ENCODE results near the gene NR2C2. TPM values are rescaled to one million over a fixed set of nuclear protein-coding genes. Genes with fewer than 3 reads are reported as not detected.

The NR2C2 gene
- total and polyA plus RNA-seq, 9 donors = 11.4 to 56.7 (median 42.4) TPM

DNA sequence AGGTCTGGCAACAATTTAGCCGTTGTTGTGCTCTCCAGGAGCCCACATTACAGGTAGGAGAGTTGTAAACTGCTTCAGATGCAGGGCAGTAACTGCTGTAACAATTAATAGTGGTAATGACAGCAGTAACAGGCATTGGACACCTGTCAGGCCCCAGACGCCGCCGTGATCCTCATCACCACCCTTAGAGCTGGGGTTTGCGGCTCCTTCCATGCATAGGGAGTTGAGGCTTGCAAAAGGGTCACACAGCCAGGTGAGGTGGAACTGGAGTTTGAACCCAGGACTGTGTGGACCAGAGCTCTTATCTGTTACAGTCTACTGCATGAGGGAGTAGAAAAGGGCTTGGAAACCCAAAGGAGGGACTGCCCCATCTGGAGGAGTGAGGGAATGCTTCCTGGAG lies 26.8 kb upstream of the NR2C2 start:
- Histone ChIP-seq H3K36me3 (no peaks in the 10 kb centered on the region), H3K9me3 (no peaks in the 10 kb centered on the region), H3K4me3 (no peak overlapping the region), H3K4me1 (ENCODE audit: insufficient read depth) (peaks cover 1% of the 10 kb centered on the region), H3K27ac (no peak overlapping the region), H3K27me3 (no peaks in the 10 kb centered on the region)
- 87 to 90% (median 87%) methylated on average over 5 of the region's 5 CpGs for WGBS, 3 donors
- no peak for DNase-seq
- intact Hi-C loops (cut with DNase I) = loop anchor here (2.0 to 10.0 kb wide), 6 partner anchors 124 to 716 kb away; no protein-coding TSS in a partner anchor
- TF ChIP-seq EP300 (IDR thresholded peaks at IDR 0.05) (no peak), POLR2A (IDR thresholded peaks at IDR 0.05) (no peak)
- TF ChIP-seq, protein P1, sequence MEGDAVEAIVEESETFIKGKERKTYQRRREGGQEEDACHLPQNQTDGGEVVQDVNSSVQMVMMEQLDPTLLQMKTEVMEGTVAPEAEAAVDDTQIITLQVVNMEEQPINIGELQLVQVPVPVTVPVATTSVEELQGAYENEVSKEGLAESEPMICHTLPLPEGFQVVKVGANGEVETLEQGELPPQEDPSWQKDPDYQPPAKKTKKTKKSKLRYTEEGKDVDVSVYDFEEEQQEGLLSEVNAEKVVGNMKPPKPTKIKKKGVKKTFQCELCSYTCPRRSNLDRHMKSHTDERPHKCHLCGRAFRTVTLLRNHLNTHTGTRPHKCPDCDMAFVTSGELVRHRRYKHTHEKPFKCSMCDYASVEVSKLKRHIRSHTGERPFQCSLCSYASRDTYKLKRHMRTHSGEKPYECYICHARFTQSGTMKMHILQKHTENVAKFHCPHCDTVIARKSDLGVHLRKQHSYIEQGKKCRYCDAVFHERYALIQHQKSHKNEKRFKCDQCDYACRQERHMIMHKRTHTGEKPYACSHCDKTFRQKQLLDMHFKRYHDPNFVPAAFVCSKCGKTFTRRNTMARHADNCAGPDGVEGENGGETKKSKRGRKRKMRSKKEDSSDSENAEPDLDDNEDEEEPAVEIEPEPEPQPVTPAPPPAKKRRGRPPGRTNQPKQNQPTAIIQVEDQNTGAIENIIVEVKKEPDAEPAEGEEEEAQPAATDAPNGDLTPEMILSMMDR (IDR thresholded peaks at IDR 0.05) = no peak

DNA sequence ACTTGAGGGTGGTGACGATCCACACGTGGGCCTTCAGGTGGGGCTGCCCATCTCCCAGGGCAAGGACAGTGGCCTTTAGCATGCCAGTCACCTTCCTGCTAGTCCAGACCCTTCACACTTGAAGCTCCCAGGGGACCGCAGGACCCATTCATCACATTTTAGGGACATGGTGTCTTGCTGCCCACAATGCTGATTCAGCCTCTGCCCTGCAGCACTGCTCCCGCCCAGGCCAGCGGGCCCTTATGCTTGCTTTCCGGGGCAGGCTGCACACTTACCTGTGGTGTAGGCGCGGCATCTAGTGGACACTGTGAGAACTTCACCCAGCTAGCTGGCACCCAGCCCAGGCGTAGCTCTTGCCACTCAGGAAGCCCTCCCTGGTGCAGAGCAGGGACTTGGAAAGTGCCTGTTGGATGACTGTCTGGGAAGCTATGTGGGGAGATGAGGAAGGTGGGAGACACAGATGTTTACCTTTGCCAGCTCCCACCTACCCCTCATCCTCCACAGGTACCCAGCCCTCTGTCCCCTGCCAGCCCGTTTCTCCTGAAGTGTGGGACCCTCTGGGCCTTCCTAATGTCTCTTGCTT lies 26.3 kb upstream of the NR2C2 start:
- Histone ChIP-seq H3K36me3 (no peaks in the 10 kb centered on the region), H3K27me3 (no peaks in the 10 kb centered on the region), H3K9me3 (no peaks in the 10 kb centered on the region), H3K4me3 (no peak overlapping the region), H3K27ac (no peak overlapping the region), H3K4me1 (ENCODE audit: insufficient read depth) (peaks cover 1% of the 10 kb centered on the region)
- intact Hi-C loops (cut with DNase I) = loop anchor here (2.0 to 10.0 kb wide), 6 partner anchors 124 to 716 kb away; no protein-coding TSS in a partner anchor
- DNase-seq = peak; percentile 82 to 95 (median 91)
- TF ChIP-seq, protein P1 (IDR thresholded peaks at IDR 0.05) = peak; percentile 95 to 99 (median 99)
- no peak for TF ChIP-seq POLR2A (IDR thresholded peaks at IDR 0.05)
- 14 to 19% (median 17%) methylated on average over 10 of the region's 10 CpGs for WGBS, 3 donors

DNA sequence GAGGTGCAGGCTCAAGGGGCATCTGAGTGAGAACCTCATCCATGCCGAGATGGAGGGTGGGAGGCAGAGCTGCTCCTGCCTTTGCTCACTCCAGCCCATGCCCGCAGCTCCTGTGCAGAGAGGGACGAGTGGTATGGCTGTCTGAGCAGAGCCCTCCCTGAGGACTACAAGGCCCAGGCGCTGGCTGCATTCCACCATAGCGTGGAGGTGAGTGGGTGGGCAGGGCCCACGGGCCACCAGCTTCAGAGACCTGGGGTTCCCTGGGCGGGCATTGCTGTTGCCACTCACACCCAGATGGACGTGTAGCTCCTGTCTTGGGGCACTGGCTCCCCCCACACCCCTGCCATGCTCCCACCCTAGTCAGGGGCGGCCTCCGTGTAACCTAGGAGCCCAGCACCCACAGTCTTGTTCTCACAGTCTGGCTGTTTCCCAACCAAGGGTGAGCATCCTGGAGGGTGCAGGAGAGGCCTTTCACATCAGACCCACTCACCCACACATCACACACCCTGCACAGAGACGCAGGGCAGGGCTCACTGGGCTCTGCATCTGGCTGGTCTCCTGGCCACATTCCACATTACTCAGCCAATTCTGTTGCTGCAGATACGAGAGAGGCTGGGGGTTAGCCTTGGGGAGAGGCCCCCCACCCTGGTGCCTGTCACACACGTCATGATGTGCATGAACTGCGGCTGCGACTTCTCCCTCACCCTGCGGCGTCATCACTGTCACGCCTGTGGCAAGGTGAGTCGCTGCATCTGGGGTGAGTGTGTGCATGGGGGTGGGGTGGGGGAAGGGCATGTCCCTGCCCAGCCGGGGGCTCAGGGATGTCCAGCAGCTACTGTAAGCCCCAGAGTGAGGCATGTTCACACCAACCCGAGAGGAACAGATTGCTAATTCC lies 25.3 kb upstream of the NR2C2 start:
- H3K4me3 ChIP-seq = no peak overlapping the region

DNA sequence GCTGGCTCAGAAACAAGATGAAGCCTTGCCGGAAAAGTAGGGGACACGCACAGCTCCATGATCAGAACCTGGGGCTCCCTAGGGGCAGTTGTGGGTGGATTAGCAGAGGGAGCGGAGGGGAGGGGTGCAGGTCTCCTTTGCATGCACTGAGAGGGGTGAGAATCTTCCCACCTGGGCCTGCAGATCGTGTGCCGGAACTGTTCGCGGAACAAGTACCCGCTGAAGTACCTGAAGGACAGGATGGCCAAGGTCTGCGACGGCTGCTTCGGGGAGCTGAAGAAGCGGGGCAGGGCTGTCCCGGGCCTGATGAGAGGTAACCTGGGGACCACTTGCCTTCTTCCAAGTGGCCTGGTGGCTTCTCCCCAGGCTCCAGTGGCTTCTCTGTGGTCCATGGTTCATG lies 24.5 kb upstream of the NR2C2 start:
- TF ChIP-seq EP300 (IDR thresholded peaks at IDR 0.05) (no peak), POLR2A (IDR thresholded peaks at IDR 0.05) (no peak)
- TF ChIP-seq, protein P1 (IDR thresholded peaks at IDR 0.05) = no peak
- DNase-seq = no peak
- Histone ChIP-seq H3K27me3 (no peaks in the 10 kb centered on the region), H3K36me3 (no peaks in the 10 kb centered on the region), H3K4me3 (no peak overlapping the region), H3K4me1 (ENCODE audit: insufficient read depth) (peaks cover 1% of the 10 kb centered on the region), H3K9me3 (no peaks in the 10 kb centered on the region), H3K27ac (no peak overlapping the region)
- 93% methylated on average over 13 of the region's 13 CpGs for WGBS, 3 donors
- intact Hi-C loops (cut with DNase I) = loop anchor here (5.0 to 10.0 kb wide), 4 partner anchors 122 to 718 kb away; no protein-coding TSS in a partner anchor

More for the DNA sequence above, 25.3 kb upstream of the NR2C2 start:
- peak in 1 of 5 donors; percentile 42 for DNase-seq
- Histone ChIP-seq H3K27me3 (no peaks in the 10 kb centered on the region), H3K36me3 (no peaks in the 10 kb centered on the region), H3K9me3 (no peaks in the 10 kb centered on the region), H3K27ac (no peak overlapping the region), H3K4me1 (ENCODE audit: insufficient read depth) (peaks cover 1% of the 10 kb centered on the region)
- WGBS, 3 donors = 86 to 90% (median 88%) methylated on average over 20 to 21 of the region's 21 CpGs
- intact Hi-C loops (cut with DNase I) = loop anchor here (2.0 to 10.0 kb wide), 6 partner anchors 123 to 717 kb away; no protein-coding TSS in a partner anchor
- no peak for TF ChIP-seq POLR2A (IDR thresholded peaks at IDR 0.05)
- no peak for TF ChIP-seq EP300 (IDR thresholded peaks at IDR 0.05)
- TF ChIP-seq, protein P1 (IDR thresholded peaks at IDR 0.05) = no peak

Measured in ovary (tissue), 9 donors.